ENCODE measurements around the gene CYB561D1. TPM values are rescaled to one million over a fixed set of nuclear protein-coding genes. Genes with fewer than 3 reads are reported as not detected.
A peak's percentile ranks its signal among the peaks of the same experiment; 100 is the strongest.

Gene CYB561D1
- total and polyA plus RNA-seq, 9 of the 15 experiments (the other 6 are each of a cell fraction or from before 2014, with no cell fraction given): 0.71 to 7.2 (median 3.5) TPM

DNA sequence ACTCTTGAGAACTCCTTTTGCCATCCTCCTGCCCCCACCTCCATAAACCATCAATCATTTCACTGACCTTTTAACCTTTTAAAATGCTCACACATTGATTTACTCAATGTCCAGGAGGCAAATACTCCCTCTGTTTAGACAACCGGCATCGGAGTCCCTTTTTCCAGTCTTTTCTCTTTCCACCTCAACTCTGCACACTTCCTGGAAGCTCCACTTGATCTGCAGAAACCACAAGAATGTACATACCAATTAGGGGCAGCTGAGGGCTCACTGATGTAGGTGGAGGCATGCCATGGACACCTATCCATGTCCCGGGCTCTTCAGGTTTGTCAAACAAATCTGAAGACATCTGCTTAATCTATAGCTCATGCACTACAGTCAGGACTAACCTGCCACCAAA is 21.0 kb downstream of the CYB561D1 start:
- intact Hi-C loops (cut with micrococcal nuclease): no loop called here
- 50% methylated on average over 3 of the region's 3 CpGs for WGBS (ENCODE audit: insufficient coverage, low coverage, missing lambda C conversion rate)

More for the DNA sequence above, 21.0 kb downstream of the CYB561D1 start:
- DNase-seq (ENCODE audit: extremely low read depth in 1 of 4, low spot score in 3 of 4) (no peak), FAIRE-seq (no peak), ATAC-seq (no peak)
- H3K4me1 ChIP-seq (replicated peaks in 1 of 2; ENCODE audit: control insufficient read depth in 2 of 2, insufficient read depth in 2 of 2, low read length in 2 of 2): peaks cover 0 to 4% of the 10 kb centered on the region in 2 experiments; a peak in 3 of 5 replicates
- TF ChIP-seq HDGF (IDR thresholded peaks at IDR 0.05): no peak
- TF ChIP-seq, protein P1, sequence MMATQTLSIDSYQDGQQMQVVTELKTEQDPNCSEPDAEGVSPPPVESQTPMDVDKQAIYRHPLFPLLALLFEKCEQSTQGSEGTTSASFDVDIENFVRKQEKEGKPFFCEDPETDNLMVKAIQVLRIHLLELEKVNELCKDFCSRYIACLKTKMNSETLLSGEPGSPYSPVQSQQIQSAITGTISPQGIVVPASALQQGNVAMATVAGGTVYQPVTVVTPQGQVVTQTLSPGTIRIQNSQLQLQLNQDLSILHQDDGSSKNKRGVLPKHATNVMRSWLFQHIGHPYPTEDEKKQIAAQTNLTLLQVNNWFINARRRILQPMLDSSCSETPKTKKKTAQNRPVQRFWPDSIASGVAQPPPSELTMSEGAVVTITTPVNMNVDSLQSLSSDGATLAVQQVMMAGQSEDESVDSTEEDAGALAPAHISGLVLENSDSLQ (IDR thresholded peaks at IDR 0.05): 0 out of 2 replicates have a peak, but pooled peaks have one; percentile 24
- no peak for TF ChIP-seq PRPF4 (IDR thresholded peaks at IDR 0.05; ENCODE audit: insufficient read depth, low read depth, low read length, poor library complexity, severe bottlenecking)
- TF ChIP-seq, protein P2, sequence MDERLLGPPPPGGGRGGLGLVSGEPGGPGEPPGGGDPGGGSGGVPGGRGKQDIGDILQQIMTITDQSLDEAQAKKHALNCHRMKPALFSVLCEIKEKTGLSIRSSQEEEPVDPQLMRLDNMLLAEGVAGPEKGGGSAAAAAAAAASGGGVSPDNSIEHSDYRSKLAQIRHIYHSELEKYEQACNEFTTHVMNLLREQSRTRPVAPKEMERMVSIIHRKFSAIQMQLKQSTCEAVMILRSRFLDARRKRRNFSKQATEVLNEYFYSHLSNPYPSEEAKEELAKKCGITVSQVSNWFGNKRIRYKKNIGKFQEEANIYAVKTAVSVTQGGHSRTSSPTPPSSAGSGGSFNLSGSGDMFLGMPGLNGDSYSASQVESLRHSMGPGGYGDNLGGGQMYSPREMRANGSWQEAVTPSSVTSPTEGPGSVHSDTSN (CRISPR knock-in tag; IDR thresholded peaks at IDR 0.05; ENCODE audit: low read depth): no peak
- TF ChIP-seq, protein P2 (tag; conservative IDR thresholded peaks at IDR 0.05; ENCODE audit: low read depth): peak; percentile 46
- peak; percentile 53 for TF ChIP-seq MEIS2 (IDR thresholded peaks at IDR 0.05; ENCODE audit: partially characterized antibody)
- no peak overlapping the region for H3K9ac ChIP-seq (ENCODE audit: insufficient read depth in 1 of 2, low read depth in 2 of 2, low read length in 2 of 2)
- H3K9me1 ChIP-seq (ENCODE audit: control insufficient read depth, insufficient read depth, low read length): no peaks in the 10 kb centered on the region
- no peaks in the 10 kb centered on the region for H4K20me1 ChIP-seq (replicated peaks; ENCODE audit: control insufficient read depth, insufficient read depth, low read length)
- ChIA-PET CTCF (ENCODE audit: low intra/inter-chr PET ratio) (no interaction called here), POLR2A (interaction anchor here (0.9 to 1.2 kb wide), 2 partner anchors 9 to 21 kb away, joined by 5 read pairs; partner anchors contain the start of gene CYB561D1)
- H3K9me3 ChIP-seq (replicated peaks; ENCODE audit: control insufficient read depth, insufficient read depth, low read depth, low read length): no peaks in the 10 kb centered on the region
- H3K27ac ChIP-seq (ENCODE audit: extremely low read depth, low read depth, low read length): no peak overlapping the region
- H3K4me2 ChIP-seq (ENCODE audit: insufficient read depth, low read length): no peak overlapping the region
- in situ Hi-C loops (cut with MboI): no loop called here
- BruUV-seq (replicated peaks): no TSS peak
- no peak overlapping the region for H3K4me3 ChIP-seq
- no peak overlapping the region for H2AFZ ChIP-seq (ENCODE audit: low read depth, low read length)
- peaks cover 3 to 15% of the 10 kb centered on the region in 2 experiments; a peak in 4 of 5 replicates for H3K27me3 ChIP-seq (ENCODE audit: control insufficient read depth in 2 of 2, insufficient read depth in 2 of 2, low read length in 2 of 2)
- H3K36me3 ChIP-seq (ENCODE audit: control insufficient read depth, insufficient read depth, low read length): no peaks in the 10 kb centered on the region
- H3K79me2 ChIP-seq (ENCODE audit: control insufficient read depth, insufficient read depth, low read length): no peaks in the 10 kb centered on the region

Data from K562 (cell line).